Measurements from ENCODE around the gene ZNRF3. TPM values are rescaled to one million over a fixed set of nuclear protein-coding genes. Genes with fewer than 3 reads are reported as not detected.

ZNRF3 gene
- total RNA-seq, 1 donor: 6.9 TPM

DNA sequence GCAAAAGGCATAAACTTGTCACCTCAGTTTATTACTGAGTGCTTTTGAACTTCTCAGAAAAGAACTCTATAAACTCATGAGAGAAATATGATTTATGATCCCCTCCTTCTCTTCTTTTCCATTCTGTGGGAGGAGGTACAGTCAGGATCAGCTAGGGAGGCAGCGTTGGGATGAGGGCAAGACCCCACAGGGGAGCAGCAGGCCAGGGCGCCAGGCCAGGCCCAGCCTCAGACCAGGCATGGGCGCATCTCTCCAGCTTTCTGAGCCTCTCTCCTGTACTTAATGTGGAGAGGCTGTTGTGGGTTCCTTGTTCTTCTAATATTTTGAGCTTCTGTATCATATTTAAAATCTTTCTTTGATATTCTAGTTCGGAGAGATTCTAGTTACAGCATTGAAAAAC, 106.5 kb downstream of the ZNRF3 start:
- H3K36me3 ChIP-seq (ENCODE audit: insufficient read depth, low read length): peaks cover 2% of the 10 kb centered on the region
- H3K4me3 ChIP-seq (ENCODE audit: insufficient read depth, low read length): no peak overlapping the region
- H3K27me3 ChIP-seq (ENCODE audit: insufficient read depth, low read length): no peaks in the 10 kb centered on the region
- no peak overlapping the region for H3K27ac ChIP-seq (ENCODE audit: low read depth, low read length)
- no peaks in the 10 kb centered on the region for H3K9me3 ChIP-seq (ENCODE audit: low read depth, low read length)
- H3K4me1 ChIP-seq (ENCODE audit: insufficient read depth, low read length): peaks cover 21% of the 10 kb centered on the region
- DNase-seq (ENCODE audit: insufficient read length, low spot score, missing footprints): no peak
- H4K20me1 ChIP-seq (ENCODE audit: insufficient read depth, low read length): peaks cover 11% of the 10 kb centered on the region
- TF ChIP-seq, protein P1, sequence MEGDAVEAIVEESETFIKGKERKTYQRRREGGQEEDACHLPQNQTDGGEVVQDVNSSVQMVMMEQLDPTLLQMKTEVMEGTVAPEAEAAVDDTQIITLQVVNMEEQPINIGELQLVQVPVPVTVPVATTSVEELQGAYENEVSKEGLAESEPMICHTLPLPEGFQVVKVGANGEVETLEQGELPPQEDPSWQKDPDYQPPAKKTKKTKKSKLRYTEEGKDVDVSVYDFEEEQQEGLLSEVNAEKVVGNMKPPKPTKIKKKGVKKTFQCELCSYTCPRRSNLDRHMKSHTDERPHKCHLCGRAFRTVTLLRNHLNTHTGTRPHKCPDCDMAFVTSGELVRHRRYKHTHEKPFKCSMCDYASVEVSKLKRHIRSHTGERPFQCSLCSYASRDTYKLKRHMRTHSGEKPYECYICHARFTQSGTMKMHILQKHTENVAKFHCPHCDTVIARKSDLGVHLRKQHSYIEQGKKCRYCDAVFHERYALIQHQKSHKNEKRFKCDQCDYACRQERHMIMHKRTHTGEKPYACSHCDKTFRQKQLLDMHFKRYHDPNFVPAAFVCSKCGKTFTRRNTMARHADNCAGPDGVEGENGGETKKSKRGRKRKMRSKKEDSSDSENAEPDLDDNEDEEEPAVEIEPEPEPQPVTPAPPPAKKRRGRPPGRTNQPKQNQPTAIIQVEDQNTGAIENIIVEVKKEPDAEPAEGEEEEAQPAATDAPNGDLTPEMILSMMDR (IDR thresholded peaks at IDR 0.05; ENCODE audit: extremely low read depth, low read depth, low read length): no peak
- H3K4me2 ChIP-seq (ENCODE audit: insufficient read depth, low read length): no peak overlapping the region
- H3K79me2 ChIP-seq (ENCODE audit: insufficient read depth, low read length): peaks cover 4% of the 10 kb centered on the region
- H2AFZ ChIP-seq (ENCODE audit: low read length): no peak overlapping the region

DNA sequence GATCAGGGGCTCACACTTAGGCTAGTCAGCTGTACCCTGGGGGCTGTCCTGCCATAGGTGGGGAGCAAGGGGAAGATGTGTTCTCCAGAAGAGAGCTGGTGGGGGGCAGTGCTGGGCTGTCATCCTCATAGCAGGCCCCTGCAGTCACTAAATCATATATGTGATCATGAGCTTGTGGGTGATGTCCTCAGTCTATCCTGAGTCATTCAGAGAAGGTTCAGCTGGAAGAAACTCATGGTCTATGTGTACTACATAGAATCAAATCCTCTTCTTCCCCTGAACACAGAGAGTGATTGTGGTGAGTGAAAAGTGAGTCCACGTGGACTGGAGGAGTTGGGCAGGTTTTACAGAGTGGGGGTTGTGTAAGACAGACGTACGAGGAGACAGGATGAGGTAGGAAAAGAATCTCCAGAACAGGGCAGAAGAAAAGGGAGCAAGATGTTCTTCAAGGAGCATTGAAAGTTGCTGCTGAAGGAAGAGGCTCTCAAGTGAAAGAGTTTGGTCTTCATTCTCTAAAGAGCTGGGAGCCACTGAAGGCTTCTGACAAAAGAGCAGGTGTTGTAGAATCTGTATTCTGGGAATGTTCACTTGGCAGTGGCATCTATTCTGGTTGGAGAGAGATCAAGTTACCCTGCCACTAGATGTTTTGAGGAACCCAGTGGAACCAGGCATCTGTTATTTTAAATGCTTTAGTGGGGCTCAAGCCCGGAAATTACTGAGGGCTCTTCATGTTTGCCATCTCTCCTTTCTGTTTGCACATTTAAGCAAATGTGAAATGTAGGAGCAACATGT, 109.4 kb downstream of the ZNRF3 start:
- H2AFZ ChIP-seq (ENCODE audit: low read length): no peak overlapping the region
- no peak overlapping the region for H3K4me3 ChIP-seq (ENCODE audit: insufficient read depth, low read length)
- no peak overlapping the region for H3K4me2 ChIP-seq (ENCODE audit: insufficient read depth, low read length)
- no peaks in the 10 kb centered on the region for H3K27me3 ChIP-seq (ENCODE audit: insufficient read depth, low read length)
- peak; percentile 58 for DNase-seq (ENCODE audit: insufficient read length, low spot score, missing footprints)
- H3K36me3 ChIP-seq (ENCODE audit: insufficient read depth, low read length): peaks cover 2% of the 10 kb centered on the region
- no peaks in the 10 kb centered on the region for H3K9me3 ChIP-seq (ENCODE audit: low read depth, low read length)
- peaks cover 18% of the 10 kb centered on the region for H3K4me1 ChIP-seq (ENCODE audit: insufficient read depth, low read length)
- TF ChIP-seq, protein P1 (IDR thresholded peaks at IDR 0.05; ENCODE audit: extremely low read depth, low read depth, low read length): no peak
- H3K79me2 ChIP-seq (ENCODE audit: insufficient read depth, low read length): no peaks in the 10 kb centered on the region
- H4K20me1 ChIP-seq (ENCODE audit: insufficient read depth, low read length): peaks cover 6% of the 10 kb centered on the region
- no peak overlapping the region for H3K27ac ChIP-seq (ENCODE audit: low read depth, low read length)

DNA sequence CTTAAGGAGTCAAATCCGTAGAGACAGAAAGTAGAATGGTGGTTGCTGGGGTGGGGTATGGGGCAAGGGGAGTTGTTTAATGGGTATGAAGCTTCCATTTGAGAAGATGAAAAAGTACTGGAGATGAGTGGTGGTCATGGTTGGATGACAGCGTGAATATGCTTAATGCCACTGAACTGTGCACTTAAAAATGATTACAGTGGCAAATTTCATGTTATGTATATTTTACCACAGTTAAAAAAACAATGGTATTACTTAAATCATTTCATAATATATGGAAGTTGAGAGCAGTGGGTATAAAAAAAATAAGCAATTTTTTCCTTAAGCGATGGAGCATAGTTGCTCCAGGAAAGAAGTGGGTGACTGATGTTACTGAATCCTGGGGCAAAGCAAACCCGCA, 111.2 kb downstream of the ZNRF3 start:
- Histone ChIP-seq H3K27ac (ENCODE audit: low read depth, low read length) (no peak overlapping the region), H3K27me3 (ENCODE audit: insufficient read depth, low read length) (no peaks in the 10 kb centered on the region), H3K79me2 (ENCODE audit: insufficient read depth, low read length) (no peaks in the 10 kb centered on the region), H3K4me3 (ENCODE audit: insufficient read depth, low read length) (no peak overlapping the region), H2AFZ (ENCODE audit: low read length) (no peak overlapping the region), H3K4me2 (ENCODE audit: insufficient read depth, low read length) (no peak overlapping the region), H3K9me3 (ENCODE audit: low read depth, low read length) (no peaks in the 10 kb centered on the region), H4K20me1 (ENCODE audit: insufficient read depth, low read length) (peaks cover 3% of the 10 kb centered on the region), H3K36me3 (ENCODE audit: insufficient read depth, low read length) (peaks cover 2% of the 10 kb centered on the region), H3K4me1 (ENCODE audit: insufficient read depth, low read length) (peaks cover 4% of the 10 kb centered on the region)
- TF ChIP-seq, protein P1 (IDR thresholded peaks at IDR 0.05; ENCODE audit: extremely low read depth, low read depth, low read length): no peak
- DNase-seq (ENCODE audit: insufficient read length, low spot score, missing footprints): no peak

DNA sequence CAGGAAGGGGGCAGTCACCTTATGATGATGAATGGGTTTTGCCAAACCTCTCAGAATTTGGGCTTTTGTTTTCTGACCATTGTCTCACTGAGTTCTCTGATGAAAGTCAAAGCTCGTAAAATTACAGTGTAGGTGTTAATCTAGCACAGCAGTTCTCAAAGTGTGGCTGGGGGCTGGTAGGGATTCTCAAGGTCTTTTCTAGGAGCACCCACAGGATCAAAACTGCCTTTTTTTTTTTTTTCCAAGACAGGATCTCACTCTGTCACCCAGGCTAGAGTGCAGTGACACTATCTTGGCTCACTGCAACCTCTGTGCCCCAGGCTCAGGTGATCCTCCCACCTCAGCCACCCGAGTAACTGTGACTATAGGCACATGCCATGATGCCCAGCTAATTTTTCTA, 112.2 kb downstream of the ZNRF3 start:
- TF ChIP-seq, protein P1 (IDR thresholded peaks at IDR 0.05; ENCODE audit: extremely low read depth, low read depth, low read length): no peak
- Histone ChIP-seq H3K4me2 (ENCODE audit: insufficient read depth, low read length) (no peak overlapping the region), H3K36me3 (ENCODE audit: insufficient read depth, low read length) (peaks cover 2% of the 10 kb centered on the region)

More for the DNA sequence above, 112.2 kb downstream of the ZNRF3 start:
- no peak for DNase-seq (ENCODE audit: insufficient read length, low spot score, missing footprints)
- no peak overlapping the region for H3K27ac ChIP-seq (ENCODE audit: low read depth, low read length)
- peaks cover 3% of the 10 kb centered on the region for H4K20me1 ChIP-seq (ENCODE audit: insufficient read depth, low read length)
- H2AFZ ChIP-seq (ENCODE audit: low read length): no peak overlapping the region
- H3K4me1 ChIP-seq (ENCODE audit: insufficient read depth, low read length): peaks cover 10% of the 10 kb centered on the region
- no peaks in the 10 kb centered on the region for H3K9me3 ChIP-seq (ENCODE audit: low read depth, low read length)
- H3K27me3 ChIP-seq (ENCODE audit: insufficient read depth, low read length): no peaks in the 10 kb centered on the region
- no peak overlapping the region for H3K4me3 ChIP-seq (ENCODE audit: insufficient read depth, low read length)
- no peaks in the 10 kb centered on the region for H3K79me2 ChIP-seq (ENCODE audit: insufficient read depth, low read length)

All from osteoblast (primary cell).